NCI-H69 (cell line): ENCODE data around the gene WDR91.
"Not testable (repeated sequence)": the region's sequence is repeated elsewhere in the genome, so short reads cannot be mapped to it uniquely, and the experiment has no call there.

Experiments
- DNase-seq: peaks from one replicate; lab custom pipeline; 2025; lab: John Stamatoyannopoulos, UW

WDR91 gene

GRCh38 chr7:135233570-135233969 is 22.2 kb upstream of the WDR91 start, which contains the start of gene STRA8:
Gene STRA8 (plus strand): TSS chr7:135233838. CDS start chr7:135240525, 6,687 bp downstream.
- no peak for DNase-seq

DNA sequence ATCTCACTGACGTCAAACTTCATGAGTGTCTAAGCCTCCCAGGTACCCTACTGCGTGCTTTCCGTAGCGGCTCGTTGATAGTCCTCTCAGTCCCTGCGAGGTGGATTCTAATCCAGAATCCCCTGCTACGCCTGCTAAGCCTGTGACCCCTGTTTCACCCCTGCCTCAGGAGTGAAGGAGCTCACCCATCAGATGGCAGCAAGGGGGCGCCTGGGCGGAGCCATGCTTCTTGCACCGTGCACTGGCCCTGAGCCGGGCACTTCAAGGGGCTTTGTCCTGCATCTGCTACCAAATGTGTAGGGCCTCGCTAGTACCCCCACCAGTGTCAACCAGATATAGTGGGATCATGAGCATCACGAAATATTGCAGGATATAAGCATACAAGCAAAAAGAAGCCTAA is 21.4 kb upstream of the WDR91 start:
- DNase-seq, result peak; percentile 17

DNA sequence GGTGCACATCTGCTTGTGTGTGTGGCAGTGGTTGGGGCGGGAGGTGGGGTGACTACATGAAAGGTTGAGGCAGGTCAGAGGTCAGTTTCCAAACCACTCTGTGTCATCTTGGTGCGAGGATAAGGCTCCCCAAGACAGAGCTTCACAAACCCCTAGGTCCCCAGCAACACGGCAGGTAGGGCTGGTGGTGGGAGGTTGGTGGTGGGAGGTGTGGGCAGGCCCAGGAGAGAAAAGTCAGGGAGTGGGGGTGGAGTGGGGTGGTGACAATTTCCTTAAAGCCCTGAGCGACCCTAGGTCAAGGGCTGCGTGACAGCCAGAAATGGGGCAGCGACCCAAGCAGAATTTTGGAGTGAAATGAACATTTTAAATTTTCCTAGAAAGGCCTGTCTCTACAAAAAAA is 20.8 kb upstream of the WDR91 start:
- DNase-seq, result no peak

GRCh38 chr7:135231686-135232085 is 20.4 kb upstream of the WDR91 start:
- DNase-seq, result no peak

DNA sequence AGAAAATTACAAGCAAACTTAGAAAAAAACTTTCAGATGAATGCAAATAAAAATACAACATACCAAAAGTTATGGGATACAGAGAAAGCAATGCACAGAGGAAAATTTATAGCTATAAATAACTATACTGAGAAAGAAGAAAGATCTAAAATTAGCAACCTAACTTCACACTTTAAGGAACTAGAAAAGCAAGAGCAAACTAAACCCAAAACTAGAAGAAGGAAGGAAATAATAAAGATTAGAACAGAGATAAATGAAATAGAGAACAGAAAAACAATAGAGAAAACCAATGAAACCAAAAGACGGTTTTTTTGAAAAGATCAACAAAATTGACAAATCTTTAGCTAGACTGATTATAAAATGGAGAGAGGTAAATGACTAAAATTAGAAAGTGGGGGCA is 12.7 kb upstream of the WDR91 start:
- no peak for DNase-seq

DNA sequence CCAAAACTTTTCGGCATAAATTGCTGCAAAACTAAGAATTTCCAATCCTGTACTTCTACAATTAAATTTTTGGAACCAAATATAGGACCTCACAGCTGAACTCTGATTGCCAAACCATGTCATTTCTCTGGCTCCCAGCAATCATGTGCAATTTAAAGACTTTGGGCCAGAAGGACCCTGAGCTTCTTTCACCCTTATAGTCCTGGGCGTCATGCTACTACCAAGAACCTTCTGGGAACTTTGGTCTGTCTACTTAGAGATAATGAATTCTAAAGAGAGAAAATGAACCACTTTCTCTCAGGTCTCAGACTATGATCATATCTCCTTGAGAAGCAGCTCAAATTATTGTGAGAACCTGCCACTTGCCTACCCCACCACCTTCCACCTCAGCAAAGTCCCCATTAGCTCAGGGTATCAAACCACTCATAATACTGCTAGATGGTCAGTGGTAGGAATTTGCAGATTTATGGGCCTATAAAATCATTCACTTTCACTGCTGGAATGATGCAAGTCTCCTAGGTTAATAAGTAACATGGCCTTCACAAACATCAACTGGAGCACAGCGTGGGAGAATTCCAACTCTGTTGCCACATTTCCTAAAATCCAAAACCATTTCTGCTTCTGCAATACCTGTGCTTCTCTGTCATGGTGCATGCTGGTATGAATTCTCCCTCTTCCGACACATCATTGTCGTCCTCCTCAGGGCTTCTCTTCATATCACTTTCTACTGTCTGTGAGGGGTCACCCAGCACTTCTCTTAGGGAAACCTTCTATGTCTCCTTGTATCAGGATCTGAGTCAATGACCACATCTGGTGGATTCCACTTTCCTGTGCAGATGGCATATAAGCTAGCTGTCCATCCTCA is 6.6 kb upstream of the WDR91 start:
- no peak for DNase-seq

DNA sequence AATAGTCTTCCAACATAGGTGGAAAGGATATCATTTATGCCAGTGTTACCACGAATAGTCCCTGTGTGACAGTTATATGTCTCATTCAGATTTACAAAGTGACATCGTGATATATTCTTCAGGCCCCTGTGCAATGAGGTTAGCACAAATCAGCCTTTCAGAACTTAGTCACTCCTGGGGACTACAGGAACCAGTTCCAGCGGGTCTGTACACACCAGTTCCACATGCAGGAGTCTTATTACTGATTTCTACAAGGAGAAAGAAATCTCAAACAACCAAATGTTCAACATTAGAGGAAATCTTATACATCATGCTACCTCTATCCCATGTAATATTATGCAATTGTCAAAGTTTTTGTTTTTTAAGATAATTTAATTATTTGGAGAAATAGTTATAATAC is 4.4 kb upstream of the WDR91 start:
- DNase-seq, result no peak

GRCh38 chr7:135215180-135215579 is 3.9 kb upstream of the WDR91 start:
- no peak for DNase-seq

- no peak for DNase-seq
Measured at GRCh38 chr7:135213831-135214230, 2.5 kb upstream of the WDR91 start.

GRCh38 chr7:135211946-135212685 is 790 bp upstream of the WDR91 start:
- not testable (repeated sequence) for DNase-seq

GRCh38 chr7:135210888-135211178 is 493 bp downstream of the WDR91 start:
- DNase-seq, result peak; percentile 69

DNA sequence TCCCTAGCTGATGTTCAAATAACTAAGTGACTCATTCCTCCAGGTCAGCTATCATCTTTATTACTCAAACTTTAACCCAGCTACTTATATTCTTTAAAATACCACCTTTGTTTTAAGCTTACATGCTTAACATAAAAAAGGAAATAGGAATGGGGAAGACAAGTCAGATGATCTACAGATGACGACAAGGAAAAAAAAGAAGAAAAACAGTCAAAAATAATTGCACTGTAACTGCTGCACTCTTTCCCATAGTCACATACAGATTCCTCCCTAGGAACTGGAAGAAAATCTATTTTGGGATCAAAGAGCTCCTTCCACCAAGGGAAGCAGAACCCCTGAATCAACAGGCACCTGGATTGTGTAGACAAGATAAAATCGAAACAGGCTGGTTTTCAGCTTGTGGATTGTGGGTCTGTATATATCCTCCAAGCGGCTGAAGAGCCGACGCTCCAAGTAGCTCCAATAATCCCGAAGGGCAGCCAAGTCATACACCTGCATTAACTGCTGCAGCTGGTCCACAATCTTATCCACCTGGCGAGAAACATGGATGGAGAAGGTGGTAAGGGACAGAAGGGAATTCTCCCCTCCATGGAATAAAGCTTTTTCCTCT is 2.0 kb downstream of the WDR91 start:
- no peak for DNase-seq

DNA sequence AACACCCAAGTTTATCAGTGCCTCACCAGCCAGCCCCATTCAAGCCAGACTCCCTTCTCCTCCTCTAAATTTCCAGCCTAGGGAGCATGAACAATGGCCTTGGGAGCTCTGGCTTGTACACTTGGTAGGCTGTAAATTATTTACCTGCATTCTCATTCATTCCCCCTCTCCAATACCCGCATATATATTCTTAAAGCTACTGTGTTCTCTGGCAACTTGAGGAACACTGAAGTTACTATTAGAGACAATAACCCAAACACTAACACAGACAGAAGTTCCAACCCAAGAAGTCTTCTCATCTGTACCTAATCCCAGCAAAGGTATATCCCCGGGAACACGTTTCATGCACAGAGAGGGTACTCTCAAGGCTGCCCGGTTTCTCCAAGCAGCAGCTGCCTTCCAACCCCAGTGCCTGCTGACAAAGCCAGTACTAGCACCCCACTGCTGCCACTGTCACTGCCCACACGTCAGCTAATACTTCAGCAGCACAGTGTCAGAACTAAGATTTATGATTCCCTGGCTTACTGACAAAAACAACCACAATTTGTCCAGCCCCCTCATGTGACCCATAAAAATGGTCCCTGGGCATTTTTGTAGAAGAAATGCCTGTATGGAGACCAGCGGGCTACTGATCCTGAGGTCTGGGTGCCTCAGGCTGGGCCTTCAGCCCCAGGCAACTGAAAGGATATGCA is 3.1 kb downstream of the WDR91 start:
- no peak for DNase-seq

DNA sequence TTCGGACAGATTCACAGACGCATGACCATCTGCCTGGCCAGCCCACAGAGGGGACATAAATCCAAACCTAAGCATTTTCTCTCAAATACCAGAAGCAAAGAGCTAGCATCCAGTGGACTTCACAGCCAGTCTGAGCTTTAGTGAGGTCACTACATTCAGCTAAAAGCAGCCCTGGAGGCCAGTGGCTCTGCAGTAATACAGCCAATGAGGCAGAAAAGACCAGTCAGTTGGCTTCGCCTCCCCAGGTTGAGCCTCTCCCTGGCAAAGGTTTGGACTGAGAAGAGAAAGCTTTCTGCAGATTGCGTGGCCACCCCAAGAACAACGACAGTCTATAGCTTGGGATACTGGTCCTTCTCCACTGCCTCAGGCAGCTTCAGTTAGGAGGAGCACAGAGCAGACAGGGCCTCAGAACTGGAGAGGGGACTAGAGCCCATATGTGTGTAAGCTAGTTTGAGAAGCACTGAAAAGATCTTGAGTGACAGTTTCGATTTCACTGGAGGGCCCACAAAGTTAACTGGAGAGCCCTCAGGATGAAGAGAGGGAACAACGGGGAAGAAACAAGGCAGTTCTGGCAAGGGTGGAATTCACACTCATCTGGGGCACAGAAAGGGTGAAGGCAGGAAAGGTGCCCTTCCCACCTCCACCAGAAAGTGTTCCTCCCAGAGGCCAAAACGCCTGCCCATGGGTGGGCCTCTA is 3.8 kb downstream of the WDR91 start:
- no peak for DNase-seq

GRCh38 chr7:135206941-135207391 is 4.4 kb downstream of the WDR91 start:
- DNase-seq, result no peak

GRCh38 chr7:135205850-135206249 is 5.5 kb downstream of the WDR91 start:
- no peak for DNase-seq

DNA sequence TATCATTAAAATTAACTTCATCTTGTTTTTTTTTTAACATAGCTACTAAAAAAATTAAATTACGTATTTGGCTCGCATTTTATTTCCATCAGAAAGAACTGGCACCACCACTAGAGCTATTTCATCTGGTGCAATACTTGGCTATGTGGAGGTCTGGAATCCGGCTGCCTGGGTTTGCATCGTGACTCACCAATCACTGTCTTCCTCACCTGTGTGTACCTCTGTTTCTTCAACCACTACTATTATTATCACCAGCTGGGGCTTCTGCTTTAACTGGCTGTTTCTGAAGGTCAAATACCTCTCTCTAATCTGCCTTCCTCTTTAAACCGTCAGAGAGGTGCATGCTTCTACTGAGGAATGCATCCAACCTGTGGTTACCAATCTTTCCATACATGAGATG is 6.5 kb downstream of the WDR91 start:
- no peak for DNase-seq

- no peak for DNase-seq
Measured at GRCh38 chr7:135204341-135204749, 7.0 kb downstream of the WDR91 start.

GRCh38 chr7:135201350-135201749 is 10.0 kb downstream of the WDR91 start:
- no peak for DNase-seq

DNA sequence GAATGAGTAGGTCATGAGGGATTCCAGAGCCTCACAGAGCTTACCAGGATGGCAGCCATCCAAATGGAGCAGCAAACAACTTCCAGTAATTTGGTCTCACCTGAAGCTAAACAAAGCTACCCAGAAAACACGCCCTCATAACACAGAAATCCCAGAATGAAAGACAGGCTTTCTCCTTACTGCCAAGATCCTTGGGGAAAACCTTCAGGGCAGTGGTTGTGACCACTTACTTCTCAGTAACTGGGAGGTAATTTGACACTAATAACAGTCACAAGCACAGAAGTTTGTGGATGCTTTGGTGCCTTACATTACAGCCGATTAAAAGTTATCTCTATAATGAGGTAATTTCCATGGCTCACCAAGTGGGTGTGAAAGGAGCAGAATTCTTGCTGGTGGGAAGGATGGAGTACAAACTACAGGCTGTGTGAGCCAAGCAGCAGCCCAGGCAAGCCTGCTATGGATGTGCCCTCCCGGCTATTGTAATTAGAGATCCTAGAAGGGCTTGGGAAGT is 10.4 kb downstream of the WDR91 start:
- peak; percentile 87 for DNase-seq

- no peak for DNase-seq
Measured at GRCh38 chr7:135199439-135199838, 11.9 kb downstream of the WDR91 start.
